Measurements from ENCODE around the gene GRIN2A.

GRIN2A gene

GRCh38 chr16:10085078-10085798 is 97.0 kb downstream of the GRIN2A start:
- H3K27ac ChIP-seq (ENCODE audit: low read length): no peak overlapping the region
- H3K27me3 ChIP-seq (ENCODE audit: low read depth, low read length): no peaks in the 10 kb centered on the region
- peaks cover 10% of the 10 kb centered on the region in 2 donors for H3K4me1 ChIP-seq (ENCODE audit: control insufficient read depth in 1 of 2, insufficient read depth in 2 of 2, low read length in 2 of 2)

DNA sequence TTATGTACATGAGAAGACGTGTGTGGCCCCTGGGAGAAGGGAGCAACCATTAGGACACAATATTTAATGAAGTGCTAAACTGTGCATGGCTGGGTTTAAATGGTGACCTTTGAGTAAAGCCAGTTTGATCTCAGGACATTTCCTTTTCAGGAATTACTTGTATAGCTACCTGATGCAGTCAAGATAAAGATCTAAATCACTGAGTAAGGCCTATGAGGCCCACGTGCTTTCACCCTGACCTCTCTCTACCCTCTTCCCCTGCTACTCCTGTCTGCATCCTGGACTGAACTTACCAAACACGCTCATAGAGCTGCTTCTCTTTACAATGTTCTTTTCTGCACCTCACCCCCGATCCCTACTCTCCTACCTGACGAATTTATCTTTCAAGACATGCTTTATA is 98.9 kb downstream of the GRIN2A start:
- Histone ChIP-seq H3K36me3 (ENCODE audit: control insufficient read depth in 1 of 2, insufficient read depth in 2 of 2, low read length in 2 of 2) (no peaks in the 10 kb centered on the region), H3K9me3 (ENCODE audit: control insufficient read depth in 1 of 2, low read length in 2 of 2) (no peaks in the 10 kb centered on the region), H3K27me3 (ENCODE audit: low read depth, low read length) (no peaks in the 10 kb centered on the region), H3K4me3 (ENCODE audit: low read depth in 1 of 2, low read length in 2 of 2) (no peak overlapping the region), H3K4me1 (ENCODE audit: control insufficient read depth in 1 of 2, insufficient read depth in 2 of 2, low read length in 2 of 2) (peaks cover 8 to 22% of the 10 kb centered on the region in 2 donors), H3K27ac (ENCODE audit: low read length) (no peak overlapping the region)

More at GRCh38 chr16:10085078-10085798, 97.0 kb downstream of the GRIN2A start:
- H3K36me3 ChIP-seq (ENCODE audit: control insufficient read depth in 1 of 2, insufficient read depth in 2 of 2, low read length in 2 of 2): no peaks in the 10 kb centered on the region
- no peak overlapping the region for H3K4me3 ChIP-seq (ENCODE audit: low read depth in 1 of 2, low read length in 2 of 2)
- H3K9me3 ChIP-seq (ENCODE audit: control insufficient read depth in 1 of 2, low read length in 2 of 2): no peaks in the 10 kb centered on the region

DNA sequence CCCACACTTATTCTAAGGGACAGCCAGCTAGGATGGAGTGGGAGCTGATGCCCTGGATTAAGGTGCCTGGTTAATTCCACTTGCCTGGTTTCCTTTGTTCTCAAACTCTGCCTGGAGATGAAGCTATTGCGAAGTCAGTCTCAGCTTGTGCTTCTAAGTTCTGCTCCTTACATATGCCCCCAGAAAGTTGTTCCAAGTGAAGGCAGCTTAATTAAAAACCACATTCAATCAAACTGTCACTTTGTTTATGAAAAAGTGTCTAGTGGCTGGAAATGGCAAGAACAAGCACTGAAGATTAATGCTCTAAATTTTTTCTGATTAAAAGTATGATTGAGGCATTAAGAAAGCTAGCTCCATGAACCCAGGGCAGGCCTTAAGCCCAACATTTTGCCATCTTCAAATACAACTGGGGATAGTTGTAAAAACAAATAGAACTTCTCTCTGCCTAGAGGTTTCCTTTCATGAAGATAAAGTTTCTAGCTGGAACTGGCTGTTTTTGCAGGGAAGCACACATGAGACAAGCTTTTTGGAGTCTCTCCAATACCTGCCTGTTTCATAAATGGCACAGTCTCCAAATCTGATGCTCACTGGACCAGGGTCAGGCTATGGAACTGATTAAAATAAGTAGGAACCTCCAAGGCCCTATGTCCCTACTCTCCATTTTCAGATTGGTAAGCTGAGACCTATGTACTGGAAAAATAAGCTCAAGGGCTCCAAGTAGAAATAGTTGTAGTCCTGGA is 100.9 kb downstream of the GRIN2A start:
- Histone ChIP-seq H3K27ac (ENCODE audit: low read length) (no peak overlapping the region), H3K36me3 (ENCODE audit: control insufficient read depth in 1 of 2, insufficient read depth in 2 of 2, low read length in 2 of 2) (no peaks in the 10 kb centered on the region), H3K9me3 (ENCODE audit: control insufficient read depth in 1 of 2, low read length in 2 of 2) (no peaks in the 10 kb centered on the region), H3K27me3 (ENCODE audit: low read depth, low read length) (no peaks in the 10 kb centered on the region), H3K4me1 (ENCODE audit: control insufficient read depth in 1 of 2, insufficient read depth in 2 of 2, low read length in 2 of 2) (peaks cover 4 to 22% of the 10 kb centered on the region in 2 donors), H3K4me3 (ENCODE audit: low read depth in 1 of 2, low read length in 2 of 2) (no peak overlapping the region)

- Histone ChIP-seq H3K36me3 (ENCODE audit: control insufficient read depth in 1 of 2, insufficient read depth in 2 of 2, low read length in 2 of 2) (no peaks in the 10 kb centered on the region), H3K9me3 (ENCODE audit: control insufficient read depth in 1 of 2, low read length in 2 of 2) (no peaks in the 10 kb centered on the region), H3K27me3 (ENCODE audit: low read depth, low read length) (no peaks in the 10 kb centered on the region), H3K4me1 (ENCODE audit: control insufficient read depth in 1 of 2, insufficient read depth in 2 of 2, low read length in 2 of 2) (peaks cover 4 to 22% of the 10 kb centered on the region in 2 donors), H3K27ac (ENCODE audit: low read length) (peak overlapping the region; percentile 9), H3K4me3 (ENCODE audit: low read depth in 1 of 2, low read length in 2 of 2) (no peak overlapping the region)
Measured at GRCh38 chr16:10080051-10080772, 102.0 kb downstream of the GRIN2A start.

- no peak overlapping the region for H3K4me3 ChIP-seq (ENCODE audit: low read depth in 1 of 2, low read length in 2 of 2)
- peaks cover 4 to 22% of the 10 kb centered on the region in 2 donors for H3K4me1 ChIP-seq (ENCODE audit: control insufficient read depth in 1 of 2, insufficient read depth in 2 of 2, low read length in 2 of 2)
- H3K36me3 ChIP-seq (ENCODE audit: control insufficient read depth in 1 of 2, insufficient read depth in 2 of 2, low read length in 2 of 2): no peaks in the 10 kb centered on the region
- H3K27me3 ChIP-seq (ENCODE audit: low read depth, low read length): no peaks in the 10 kb centered on the region
- H3K27ac ChIP-seq (ENCODE audit: low read length): no peak overlapping the region
- H3K9me3 ChIP-seq (ENCODE audit: control insufficient read depth in 1 of 2, low read length in 2 of 2): no peaks in the 10 kb centered on the region
Measured at GRCh38 chr16:10078541-10078949, 103.7 kb downstream of the GRIN2A start.

- no peak overlapping the region for H3K27ac ChIP-seq (ENCODE audit: low read length)
- H3K4me3 ChIP-seq (ENCODE audit: low read depth in 1 of 2, low read length in 2 of 2): no peak overlapping the region
- no peaks in the 10 kb centered on the region for H3K27me3 ChIP-seq (ENCODE audit: low read depth, low read length)
- H3K36me3 ChIP-seq (ENCODE audit: control insufficient read depth in 1 of 2, insufficient read depth in 2 of 2, low read length in 2 of 2): no peaks in the 10 kb centered on the region
- peaks cover 4 to 22% of the 10 kb centered on the region in 2 donors for H3K4me1 ChIP-seq (ENCODE audit: control insufficient read depth in 1 of 2, insufficient read depth in 2 of 2, low read length in 2 of 2)
- H3K9me3 ChIP-seq (ENCODE audit: control insufficient read depth in 1 of 2, low read length in 2 of 2): no peaks in the 10 kb centered on the region
Measured at GRCh38 chr16:10077861-10078260, 104.4 kb downstream of the GRIN2A start.

- no peaks in the 10 kb centered on the region for H3K27me3 ChIP-seq (ENCODE audit: low read depth, low read length)
- H3K36me3 ChIP-seq (ENCODE audit: control insufficient read depth in 1 of 2, insufficient read depth in 2 of 2, low read length in 2 of 2): no peaks in the 10 kb centered on the region
- no peak overlapping the region for H3K4me3 ChIP-seq (ENCODE audit: low read depth in 1 of 2, low read length in 2 of 2)
- H3K27ac ChIP-seq (ENCODE audit: low read length): no peak overlapping the region
- peaks cover 4 to 21% of the 10 kb centered on the region in 2 donors for H3K4me1 ChIP-seq (ENCODE audit: control insufficient read depth in 1 of 2, insufficient read depth in 2 of 2, low read length in 2 of 2)
- H3K9me3 ChIP-seq (ENCODE audit: control insufficient read depth in 1 of 2, low read length in 2 of 2): no peaks in the 10 kb centered on the region
Measured at GRCh38 chr16:10076037-10076436, 106.2 kb downstream of the GRIN2A start.

- H3K4me1 ChIP-seq (ENCODE audit: control insufficient read depth in 1 of 2, insufficient read depth in 2 of 2, low read length in 2 of 2): no peaks in the 10 kb centered on the region
- no peaks in the 10 kb centered on the region for H3K9me3 ChIP-seq (ENCODE audit: control insufficient read depth in 1 of 2, low read length in 2 of 2)
- no peak overlapping the region for H3K4me3 ChIP-seq (ENCODE audit: low read depth in 1 of 2, low read length in 2 of 2)
- H3K27ac ChIP-seq (ENCODE audit: low read length): no peak overlapping the region
- H3K36me3 ChIP-seq (ENCODE audit: control insufficient read depth in 1 of 2, insufficient read depth in 2 of 2, low read length in 2 of 2): no peaks in the 10 kb centered on the region
- no peaks in the 10 kb centered on the region for H3K27me3 ChIP-seq (ENCODE audit: low read depth, low read length)
Measured at GRCh38 chr16:10070591-10070990, 111.6 kb downstream of the GRIN2A start.

GRCh38 chr16:10069374-10069773 is 112.9 kb downstream of the GRIN2A start:
- H3K27ac ChIP-seq (ENCODE audit: low read length): no peak overlapping the region

GRCh38 chr16:10067835-10068234 is 114.4 kb downstream of the GRIN2A start:
- Histone ChIP-seq H3K4me3 (ENCODE audit: low read depth in 1 of 2, low read length in 2 of 2) (no peak overlapping the region), H3K27ac (ENCODE audit: low read length) (no peak overlapping the region), H3K9me3 (ENCODE audit: control insufficient read depth in 1 of 2, low read length in 2 of 2) (no peaks in the 10 kb centered on the region), H3K36me3 (ENCODE audit: control insufficient read depth in 1 of 2, insufficient read depth in 2 of 2, low read length in 2 of 2) (no peaks in the 10 kb centered on the region), H3K27me3 (ENCODE audit: low read depth, low read length) (no peaks in the 10 kb centered on the region), H3K4me1 (ENCODE audit: control insufficient read depth in 1 of 2, insufficient read depth in 2 of 2, low read length in 2 of 2) (no peaks in the 10 kb centered on the region)

More at GRCh38 chr16:10069374-10069773, 112.9 kb downstream of the GRIN2A start:
- no peaks in the 10 kb centered on the region for H3K36me3 ChIP-seq (ENCODE audit: control insufficient read depth in 1 of 2, insufficient read depth in 2 of 2, low read length in 2 of 2)
- H3K4me3 ChIP-seq (ENCODE audit: low read depth in 1 of 2, low read length in 2 of 2): no peak overlapping the region
- no peaks in the 10 kb centered on the region for H3K9me3 ChIP-seq (ENCODE audit: control insufficient read depth in 1 of 2, low read length in 2 of 2)
- H3K4me1 ChIP-seq (ENCODE audit: control insufficient read depth in 1 of 2, insufficient read depth in 2 of 2, low read length in 2 of 2): no peaks in the 10 kb centered on the region
- H3K27me3 ChIP-seq (ENCODE audit: low read depth, low read length): no peaks in the 10 kb centered on the region

DNA sequence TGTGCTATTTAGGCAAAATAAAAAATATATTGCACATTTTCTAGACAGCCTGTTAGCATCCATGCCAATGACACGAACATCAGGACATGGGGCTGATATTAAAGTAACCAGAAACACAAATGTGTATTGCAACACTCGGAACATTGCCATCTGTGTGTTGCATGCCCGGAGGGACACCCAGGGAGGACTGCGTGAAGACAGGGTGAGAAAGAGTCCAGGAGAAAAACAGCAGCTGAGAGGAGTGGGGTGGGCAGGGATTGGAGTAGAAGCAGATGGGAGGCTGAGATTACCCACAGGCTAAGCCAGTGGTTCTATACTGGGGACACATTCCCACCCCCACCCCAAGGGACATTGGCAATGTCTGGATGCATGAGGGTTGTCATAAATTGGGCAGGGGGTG is 114.8 kb downstream of the GRIN2A start:
- Histone ChIP-seq H3K9me3 (ENCODE audit: control insufficient read depth in 1 of 2, low read length in 2 of 2) (no peaks in the 10 kb centered on the region), H3K27me3 (ENCODE audit: low read depth, low read length) (no peaks in the 10 kb centered on the region), H3K27ac (ENCODE audit: low read length) (no peak overlapping the region), H3K36me3 (ENCODE audit: control insufficient read depth in 1 of 2, insufficient read depth in 2 of 2, low read length in 2 of 2) (no peaks in the 10 kb centered on the region), H3K4me1 (ENCODE audit: control insufficient read depth in 1 of 2, insufficient read depth in 2 of 2, low read length in 2 of 2) (no peaks in the 10 kb centered on the region), H3K4me3 (ENCODE audit: low read depth in 1 of 2, low read length in 2 of 2) (no peak overlapping the region)

Data from muscle layer of duodenum (tissue), 2 donors.